HCT116 (cell line): ENCODE data around the gene N4BP2. TPM values are rescaled to one million over a fixed set of nuclear protein-coding genes. Genes with fewer than 3 reads are reported as not detected.
"Not testable (repeated sequence)": the region's sequence is repeated elsewhere in the genome, so short reads cannot be mapped to it uniquely, and the experiment has no call there.

Experiments used
- ATAC-seq: fragments of 200-7000 bp; cut with Tn5 transposase; 2 replicates; pipeline ENCODE4 v1.9.1; 2020; ENCODE audit warnings: mild to moderate bottlenecking, moderate library complexity
- BruUV-seq: library from RNA; stranded (reverse); fragments of 400-500 nt; replicated peaks from 2 replicates; lab custom pipeline; 2021; lab: Mats Ljungman, UMichigan
- CTCF ChIA-PET: fragments of 300-600 bp; sonication (Branson Sonifier 250); formaldehyde crosslinking; loops from one replicate; lab custom pipeline; 2021; ENCODE audit warnings: antibody characterized with exemption; lab: Charles Lee
- POLR2A ChIA-PET: fragments of 300-600, 350-600 bp; sonication (Branson Sonifier 250); formaldehyde crosslinking; loops from one replicate; lab custom pipeline; 2021; ENCODE audit warnings: antibody characterized with exemption; lab: Charles Lee
- RAD21 ChIA-PET, 2 experiments: fragments of 300-600 bp; sonication (Branson Sonifier 250); formaldehyde crosslinking; loops; one replicate each; lab custom pipeline; 2023; ENCODE audit warnings: low total read pairs in 2 of 2; ENCODE audit not compliant: uncharacterized antibody in 2 of 2, unreplicated experiment in 2 of 2, low non-redundant PET in 1 of 2; lab: Charles Lee
- DNase-seq: peaks from one replicate; pipeline ENCODE4 v3.0.0-alpha.2; 2010; ENCODE audit warnings: low read depth, low spot score
- H2AFZ ChIP-seq: fragments of 200-600 bp; shearing (Covaris generic), sonication (generic); 2 replicates; pipeline ENCODE4 v1.6.1; 2017; ENCODE audit warnings: low read depth, mixed run types, mixed read lengths, antibody characterized with exemption, low read length; ENCODE audit not compliant: poor library complexity, severe bottlenecking
- H3K27ac ChIP-seq: 2 replicates; pipeline ENCODE4 v1.5.1; 2012; ENCODE audit warnings: low read depth, low read length
- H3K27me3 ChIP-seq: fragments of 200-600 bp; sonication (generic); 2 replicates; pipeline ENCODE4 v1.6.1; 2016; ENCODE audit warnings: mixed run types, low read length, mixed read lengths; ENCODE audit not compliant: insufficient read depth
- H3K36me3 ChIP-seq, 2 experiments: fragments of 200-500 bp in 1 of 2; fragments of 200-600 bp in 1 of 2; sonication (Bioruptor generic) in 1 of 2; sonication (generic) in 1 of 2; 2 replicates each; pipeline versions ENCODE4 v1.5.1 to v1.6.1; 2014 to 2016; ENCODE audit warnings: low read length in 2 of 2, inconsistent platforms in 1 of 2, mixed read lengths in 1 of 2, mixed run types in 1 of 2; ENCODE audit not compliant: insufficient read depth in 2 of 2, control insufficient read depth in 1 of 2
- H3K4me1 ChIP-seq, 2 experiments: fragments of 200-600 bp in 1 of 2; sonication (generic) in 1 of 2; 2 replicates each; pipeline versions ENCODE4 v1.5.1 to v1.6.1; 2012 to 2017; ENCODE audit warnings: low read length in 2 of 2, inconsistent platforms in 1 of 2, mild to moderate bottlenecking in 1 of 2, mixed read lengths in 1 of 2, mixed run types in 1 of 2, moderate library complexity in 1 of 2; ENCODE audit not compliant: insufficient read depth in 2 of 2, control insufficient read depth in 1 of 2
- H3K4me2 ChIP-seq: fragments of 200-600 bp; sonication (generic); 2 replicates; pipeline ENCODE4 v1.6.1; 2017; ENCODE audit warnings: mixed run types, low read length, mixed read lengths
- H3K4me3 ChIP-seq, 2 experiments: fragments of 200-600 bp in 1 of 2; sonication (generic) in 1 of 2; replicated peaks in 1 of 2; 2 replicates each; pipeline ENCODE4 v1.5.1; 2011 to 2016; ENCODE audit warnings: low read length in 2 of 2, control low read depth in 1 of 2, low read depth in 1 of 2, mild to moderate bottlenecking in 1 of 2, mixed read lengths in 1 of 2, mixed run types in 1 of 2
- H3K79me2 ChIP-seq: fragments of 200-600 bp; sonication (generic); 2 replicates; pipeline ENCODE4 v1.6.1; 2017; ENCODE audit warnings: mild to moderate bottlenecking, mixed run types, low read length, moderate library complexity, mixed read lengths; ENCODE audit not compliant: insufficient read depth
- H3K9ac ChIP-seq: fragments of 200-600 bp; sonication (generic); 2 replicates; pipeline ENCODE4 v1.6.1; 2016; ENCODE audit warnings: low read length, mixed read lengths
- H3K9me2 ChIP-seq: fragments of 200-600 bp; sonication (generic), shearing (Covaris generic); 2 replicates; pipeline ENCODE4 v1.6.1; 2017; ENCODE audit warnings: mixed run types, mild to moderate bottlenecking, moderate library complexity; ENCODE audit not compliant: insufficient read depth
- H3K9me3 ChIP-seq, 2 experiments: fragments of 200-500 bp in 1 of 2; fragments of 200-600 bp in 1 of 2; sonication (Bioruptor generic) in 1 of 2; sonication (generic) in 1 of 2; 2 replicates each; pipeline ENCODE4 v1.6.1; 2014 to 2017; ENCODE audit warnings: low read length in 2 of 2, mixed read lengths in 2 of 2, inconsistent platforms in 1 of 2, low read depth in 1 of 2, mild to moderate bottlenecking in 1 of 2, mixed run types in 1 of 2, moderate library complexity in 1 of 2; ENCODE audit not compliant: control insufficient read depth in 1 of 2, insufficient read depth in 1 of 2
- H4K20me1 ChIP-seq: fragments of 200-600 bp; sonication (generic), shearing (Covaris generic); 2 replicates; pipeline ENCODE4 v1.6.1; 2017; ENCODE audit warnings: mixed run types, mild to moderate bottlenecking, moderate library complexity; ENCODE audit not compliant: insufficient read depth
- ATF3 ChIP-seq: IDR thresholded peaks from 2 replicates; pipeline ENCODE4 v1.6.1; 2012
- CBX3 ChIP-seq: IDR thresholded peaks from 2 replicates; pipeline ENCODE4 v1.6.1; 2012; ENCODE audit warnings: low read depth
- EGR1 ChIP-seq: IDR thresholded peaks from 2 replicates; pipeline ENCODE4 v1.6.1; 2012; ENCODE audit warnings: low read depth
- FOSL1 ChIP-seq: IDR thresholded peaks from 2 replicates; pipeline ENCODE4 v1.6.1; 2012; ENCODE audit warnings: low read depth
- JUND ChIP-seq: IDR thresholded peaks from 2 replicates; pipeline ENCODE4 v1.6.1; 2012
- POLR2A ChIP-seq: IDR thresholded peaks from 2 replicates; pipeline ENCODE4 v1.7.0; 2011; ENCODE audit warnings: borderline replicate concordance; ENCODE audit not compliant: insufficient read depth, insufficient read length; ENCODE audit errors: extremely low read depth
- POLR2AphosphoS5 ChIP-seq: IDR thresholded peaks from 2 replicates; pipeline ENCODE4 v1.6.1; 2011; ENCODE audit warnings: mild to moderate bottlenecking, low read depth, low read length, moderate library complexity
- RAD21 ChIP-seq: IDR thresholded peaks from 2 replicates; pipeline ENCODE4 v1.6.1; 2012; ENCODE audit warnings: low read depth, mild to moderate bottlenecking
- REST ChIP-seq: IDR thresholded peaks from 2 replicates; pipeline ENCODE4 v1.6.1; 2012; ENCODE audit warnings: low read depth
- SP1 ChIP-seq: IDR thresholded peaks from 2 replicates; pipeline ENCODE4 v1.6.1; 2012; ENCODE audit warnings: low read depth
- SRF ChIP-seq: IDR thresholded peaks from 2 replicates; pipeline ENCODE4 v1.6.1; 2012; ENCODE audit warnings: low read depth
- TCF7L2 ChIP-seq: IDR thresholded peaks from 2 replicates; pipeline ENCODE4 v1.7.0; 2011; ENCODE audit warnings: borderline replicate concordance, inconsistent platforms; ENCODE audit not compliant: insufficient read depth, insufficient read length; ENCODE audit errors: extremely low read depth
- YY1 ChIP-seq: IDR thresholded peaks from 2 replicates; pipeline ENCODE4 v1.6.1; 2011; ENCODE audit warnings: low read length, low read depth, moderate library complexity, mild to moderate bottlenecking; ENCODE audit not compliant: insufficient replicate concordance; ENCODE audit errors: extremely low read depth
- intact Hi-C: fragments of 100-400 bp; cut with micrococcal nuclease; formaldehyde crosslinking; loops from 2 replicates; pipeline ENCODE4 v1.10.0; 2022
- total RNA-seq: library from RNA; stranded (reverse); gene quantifications from one replicate; pipeline ENCODE4 v1.2.1, GENCODE V29; 2021; ENCODE audit not compliant: unreplicated experiment
- TF ChIP-seq, protein P1 (sequence below), 3 experiments: fragments of 200-600 bp in 1 of 3; sonication (generic) in 1 of 3; IDR thresholded peaks in 2 of 3; conservative IDR thresholded peaks in 1 of 3; 2 replicates each; pipeline ENCODE4 v1.5.1; 2012 to 2017; ENCODE audit warnings: low read depth in 2 of 3, low read length in 2 of 3, antibody characterized with exemption in 1 of 3, borderline replicate concordance in 1 of 3, control low read depth in 1 of 3, mild to moderate bottlenecking in 1 of 3, mixed read lengths in 1 of 3, mixed run types in 1 of 3, moderate library complexity in 1 of 3; ENCODE audit not compliant: insufficient read depth in 1 of 3

Gene N4BP2
- total RNA-seq, 1 experiment from 2014 or later = 7.0 TPM

GRCh38 chr4:40020221-40020620, 36.4 kb upstream of the N4BP2 start:
- Histone ChIP-seq H3K27ac (no peak overlapping the region), H3K9me2 (no peaks in the 10 kb centered on the region), H3K4me1 (peaks cover 12 to 22% of the 10 kb centered on the region in 2 experiments), H3K4me3 (no peak overlapping the region), H3K4me2 (no peak overlapping the region), H2AFZ (no peak overlapping the region), H4K20me1 (no peaks in the 10 kb centered on the region), H3K9ac (no peak overlapping the region), H3K79me2 (no peaks in the 10 kb centered on the region), H3K9me3 (no peaks in the 10 kb centered on the region), H3K27me3 (no peaks in the 10 kb centered on the region), H3K36me3 (no peaks in the 10 kb centered on the region)
- ChIA-PET RAD21 (no interaction called here), CTCF (no interaction called here), POLR2A (no interaction called here)
- TF ChIP-seq POLR2A = no peak
- no peak for TF ChIP-seq REST
- no peak for TF ChIP-seq TCF7L2
- TF ChIP-seq SRF = no peak
- TF ChIP-seq ATF3 = no peak
- TF ChIP-seq FOSL1 = no peak
- TF ChIP-seq RAD21 = no peak
- no peak for TF ChIP-seq SP1
- no peak for TF ChIP-seq JUND
- TF ChIP-seq, protein P1, sequence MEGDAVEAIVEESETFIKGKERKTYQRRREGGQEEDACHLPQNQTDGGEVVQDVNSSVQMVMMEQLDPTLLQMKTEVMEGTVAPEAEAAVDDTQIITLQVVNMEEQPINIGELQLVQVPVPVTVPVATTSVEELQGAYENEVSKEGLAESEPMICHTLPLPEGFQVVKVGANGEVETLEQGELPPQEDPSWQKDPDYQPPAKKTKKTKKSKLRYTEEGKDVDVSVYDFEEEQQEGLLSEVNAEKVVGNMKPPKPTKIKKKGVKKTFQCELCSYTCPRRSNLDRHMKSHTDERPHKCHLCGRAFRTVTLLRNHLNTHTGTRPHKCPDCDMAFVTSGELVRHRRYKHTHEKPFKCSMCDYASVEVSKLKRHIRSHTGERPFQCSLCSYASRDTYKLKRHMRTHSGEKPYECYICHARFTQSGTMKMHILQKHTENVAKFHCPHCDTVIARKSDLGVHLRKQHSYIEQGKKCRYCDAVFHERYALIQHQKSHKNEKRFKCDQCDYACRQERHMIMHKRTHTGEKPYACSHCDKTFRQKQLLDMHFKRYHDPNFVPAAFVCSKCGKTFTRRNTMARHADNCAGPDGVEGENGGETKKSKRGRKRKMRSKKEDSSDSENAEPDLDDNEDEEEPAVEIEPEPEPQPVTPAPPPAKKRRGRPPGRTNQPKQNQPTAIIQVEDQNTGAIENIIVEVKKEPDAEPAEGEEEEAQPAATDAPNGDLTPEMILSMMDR (IDR thresholded peaks at IDR 0.05 in 2 of 3, conservative IDR thresholded peaks at IDR 0.05 in 1 of 3; ENCODE audit: borderline replicate concordance in 1 of 3, insufficient read depth in 1 of 3, low read depth in 2 of 3, low read length in 2 of 3) = no peak
- TF ChIP-seq POLR2AphosphoS5 = no peak
- no peak for TF ChIP-seq EGR1
- TF ChIP-seq CBX3 = no peak
- TF ChIP-seq YY1 = no peak
- intact Hi-C loops = no loop called here
- DNase-seq (no peak), ATAC-seq (no peak)
- BruUV-seq = no TSS peak

DNA sequence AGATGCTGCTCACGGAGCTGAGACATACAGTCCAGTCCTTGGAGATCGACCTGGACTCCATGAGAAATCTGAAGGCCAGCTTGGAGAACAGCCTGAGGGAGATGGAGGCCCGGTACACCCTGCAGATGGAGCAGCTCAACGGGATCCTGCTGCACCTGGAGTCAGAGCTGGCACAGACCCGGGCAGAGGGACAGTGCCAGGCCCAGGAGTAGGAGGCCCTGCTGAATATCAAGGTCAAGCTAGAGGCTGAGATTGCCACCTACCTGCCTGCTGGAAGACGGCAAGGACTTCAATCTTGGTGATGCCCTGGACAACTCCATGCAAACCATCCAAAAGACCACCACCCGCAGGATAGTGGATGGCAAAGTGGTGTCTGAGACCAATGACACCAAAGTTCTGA, 35.5 kb upstream of the N4BP2 start:
- H3K4me2 ChIP-seq, CTCF ChIA-PET, H3K79me2 ChIP-seq, H3K9me3 ChIP-seq, H4K20me1 ChIP-seq, H3K27ac ChIP-seq, H3K27me3 ChIP-seq, POLR2A ChIA-PET, H3K9me2 ChIP-seq, H3K4me3 ChIP-seq, ATAC-seq, BruUV-seq, H3K36me3 ChIP-seq, DNase-seq, RAD21 ChIA-PET, H2AFZ ChIP-seq, H3K9ac ChIP-seq, intact Hi-C loops: not testable (repeated sequence)
- H3K4me1 ChIP-seq = peaks cover 15 to 31% of the 10 kb centered on the region in 2 experiments
